ENCODE data around the gene BFAR. TPM values are rescaled to one million over a fixed set of nuclear protein-coding genes. Genes with fewer than 3 reads are reported as not detected.
A peak's percentile ranks its signal among the peaks of the same experiment; 100 is the strongest.
"Not testable (repeated sequence)": the region's sequence is repeated elsewhere in the genome, so short reads cannot be mapped to it uniquely, and the experiment has no call there.

The BFAR gene
- total RNA-seq, 4 donors from 2014 or later, result 56.4 to 104 (median 83.1) TPM

DNA sequence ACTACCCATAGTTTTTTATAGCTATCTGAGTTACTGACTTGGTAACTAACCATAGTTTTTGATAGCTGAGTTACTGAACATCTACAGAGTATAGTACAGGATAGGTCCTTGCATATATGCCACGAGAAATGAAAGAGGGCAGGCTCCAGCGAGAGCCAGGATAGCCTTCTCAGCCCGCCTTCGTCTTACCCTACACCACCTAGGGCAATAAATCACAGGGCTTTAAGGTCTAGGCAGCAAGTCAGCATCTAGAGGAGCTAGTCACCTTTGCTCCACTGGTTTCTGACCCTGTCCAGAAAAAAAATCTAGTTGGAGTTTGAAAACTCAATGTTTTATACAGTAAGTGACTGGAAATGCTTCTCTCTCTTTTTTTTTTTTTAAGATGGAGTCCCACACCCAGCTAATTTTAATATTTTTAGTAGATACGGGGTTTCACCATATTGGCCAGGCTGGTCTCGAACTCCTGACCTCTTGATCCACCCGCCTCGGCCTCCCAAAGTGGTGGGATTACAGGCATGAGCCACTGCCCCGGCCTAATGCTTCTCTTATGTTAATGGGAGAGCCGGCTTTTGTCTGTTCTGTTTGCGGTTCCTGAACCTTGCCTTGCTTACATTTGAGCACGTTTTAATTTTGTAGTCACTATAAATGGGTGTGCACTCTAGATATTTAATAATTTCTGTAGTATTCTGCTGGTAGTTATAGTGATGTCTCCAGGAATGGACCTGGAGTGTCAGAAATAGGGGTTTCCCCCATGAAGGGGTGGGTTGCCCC lies 2.8 kb downstream of the BFAR start:
- no peak for DNase-seq
- Histone ChIP-seq H3K27me3 (no peaks in the 10 kb centered on the region), H3K9me3 (no peaks in the 10 kb centered on the region), H3K4me3 (replicated peaks in 1 of 3) (no peak overlapping the region), H3K4me1 (peaks cover 10 to 42% of the 10 kb centered on the region in 2 donors), H3K27ac (no peak overlapping the region), H3K36me3 (peaks cover 0 to 3% of the 10 kb centered on the region in 2 donors)
- WGBS, 2 donors, result 82 to 85% methylated on average over 12 of the region's 12 CpGs
- intact Hi-C loops (cut with DNase I), result no loop called here
- no peak for TF ChIP-seq POLR2A (IDR thresholded peaks at IDR 0.05)
- TF ChIP-seq, protein P1, sequence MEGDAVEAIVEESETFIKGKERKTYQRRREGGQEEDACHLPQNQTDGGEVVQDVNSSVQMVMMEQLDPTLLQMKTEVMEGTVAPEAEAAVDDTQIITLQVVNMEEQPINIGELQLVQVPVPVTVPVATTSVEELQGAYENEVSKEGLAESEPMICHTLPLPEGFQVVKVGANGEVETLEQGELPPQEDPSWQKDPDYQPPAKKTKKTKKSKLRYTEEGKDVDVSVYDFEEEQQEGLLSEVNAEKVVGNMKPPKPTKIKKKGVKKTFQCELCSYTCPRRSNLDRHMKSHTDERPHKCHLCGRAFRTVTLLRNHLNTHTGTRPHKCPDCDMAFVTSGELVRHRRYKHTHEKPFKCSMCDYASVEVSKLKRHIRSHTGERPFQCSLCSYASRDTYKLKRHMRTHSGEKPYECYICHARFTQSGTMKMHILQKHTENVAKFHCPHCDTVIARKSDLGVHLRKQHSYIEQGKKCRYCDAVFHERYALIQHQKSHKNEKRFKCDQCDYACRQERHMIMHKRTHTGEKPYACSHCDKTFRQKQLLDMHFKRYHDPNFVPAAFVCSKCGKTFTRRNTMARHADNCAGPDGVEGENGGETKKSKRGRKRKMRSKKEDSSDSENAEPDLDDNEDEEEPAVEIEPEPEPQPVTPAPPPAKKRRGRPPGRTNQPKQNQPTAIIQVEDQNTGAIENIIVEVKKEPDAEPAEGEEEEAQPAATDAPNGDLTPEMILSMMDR (IDR thresholded peaks at IDR 0.05), result no peak

DNA sequence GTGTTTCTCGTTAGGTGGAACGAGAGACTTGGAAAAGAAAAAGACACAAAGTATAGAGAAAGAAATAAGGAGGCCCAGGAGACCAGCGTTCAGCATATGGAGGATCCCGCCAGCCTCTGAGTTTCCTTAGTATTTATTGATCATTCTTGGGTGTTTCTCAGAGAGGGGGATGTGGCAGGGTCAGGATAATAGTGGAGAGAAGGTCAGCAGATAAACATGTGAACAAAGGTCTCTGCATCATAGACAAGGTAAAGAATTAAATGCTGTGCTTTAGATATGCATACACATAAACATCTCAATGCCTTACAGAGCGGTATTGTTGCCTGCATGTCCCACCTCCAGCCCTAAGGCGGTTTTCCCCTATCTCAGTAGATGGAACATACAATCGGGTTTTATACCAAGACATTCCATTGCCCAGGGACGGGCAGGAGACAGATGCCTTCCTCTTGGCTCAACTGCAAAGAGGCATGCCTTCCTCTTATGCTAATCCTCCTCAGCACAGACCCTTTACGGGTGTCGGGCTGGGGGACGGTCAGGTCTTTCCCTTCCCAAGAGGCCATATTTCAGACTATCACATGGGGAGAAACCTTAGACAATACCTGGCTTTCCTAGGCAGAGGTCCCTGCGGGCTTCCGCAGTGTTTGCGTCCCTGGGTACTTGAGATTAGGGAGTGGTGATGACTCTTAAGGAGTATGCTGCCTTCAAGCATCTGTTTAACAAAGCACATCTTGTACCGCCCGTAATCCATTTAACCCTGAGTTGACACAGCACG lies 3.6 kb downstream of the BFAR start:
- H3K4me3 ChIP-seq (replicated peaks in 1 of 3); H3K9me3 ChIP-seq; H3K27me3 ChIP-seq; intact Hi-C loops (cut with DNase I); H3K36me3 ChIP-seq; H3K27ac ChIP-seq: not testable (repeated sequence)
- WGBS, 2 donors, result 47 to 56% methylated on average over 15 to 17 of the region's 17 CpGs
- peaks cover 10 to 40% of the 10 kb centered on the region in 2 donors for H3K4me1 ChIP-seq
- peak; percentile 47 to 48 for DNase-seq

DNA sequence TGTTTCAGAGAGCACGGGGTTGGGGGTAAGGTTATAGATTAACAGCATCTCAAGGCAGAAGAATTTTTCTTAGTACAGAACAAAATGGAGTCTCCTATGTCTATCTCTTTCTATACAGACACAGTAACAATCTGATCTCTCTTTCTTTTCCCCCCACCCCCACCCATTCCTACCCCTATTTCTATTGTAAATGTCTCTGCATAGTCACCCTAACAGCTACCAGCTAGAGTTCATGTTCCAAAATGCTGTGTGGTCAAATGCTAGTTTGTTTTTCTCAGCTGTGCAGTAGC lies 4.1 kb downstream of the BFAR start:
- H3K36me3 ChIP-seq; intact Hi-C loops (cut with DNase I); H3K9me3 ChIP-seq; H3K4me3 ChIP-seq (replicated peaks in 1 of 3); H3K27ac ChIP-seq; DNase-seq; H3K27me3 ChIP-seq: not testable (repeated sequence)
- WGBS, 2 donors, result 19 to 41% methylated on average over 1 of the region's 1 CpG
- peaks cover 10 to 35% of the 10 kb centered on the region in 2 donors for H3K4me1 ChIP-seq

DNA sequence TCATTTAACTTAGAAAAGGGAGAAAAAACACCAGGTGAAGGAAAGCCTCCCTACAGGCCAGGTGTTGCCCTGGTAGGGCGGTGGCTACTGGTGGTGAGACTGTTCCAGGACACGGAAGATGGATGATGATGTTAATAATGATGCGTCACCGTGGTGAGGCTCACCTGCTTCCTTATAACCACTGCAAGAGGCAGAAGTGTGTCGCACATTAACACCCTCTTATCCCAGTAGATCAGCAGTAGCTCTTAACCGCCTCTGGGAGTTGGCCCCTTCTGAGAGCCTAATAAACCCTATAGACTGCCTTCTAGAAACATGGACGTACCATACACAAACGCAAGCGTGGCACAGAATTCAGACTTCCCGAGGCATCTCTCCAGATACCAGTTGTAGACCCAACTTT lies 7.8 kb downstream of the BFAR start:
- H3K9me3 ChIP-seq, result no peaks in the 10 kb centered on the region

DNA sequence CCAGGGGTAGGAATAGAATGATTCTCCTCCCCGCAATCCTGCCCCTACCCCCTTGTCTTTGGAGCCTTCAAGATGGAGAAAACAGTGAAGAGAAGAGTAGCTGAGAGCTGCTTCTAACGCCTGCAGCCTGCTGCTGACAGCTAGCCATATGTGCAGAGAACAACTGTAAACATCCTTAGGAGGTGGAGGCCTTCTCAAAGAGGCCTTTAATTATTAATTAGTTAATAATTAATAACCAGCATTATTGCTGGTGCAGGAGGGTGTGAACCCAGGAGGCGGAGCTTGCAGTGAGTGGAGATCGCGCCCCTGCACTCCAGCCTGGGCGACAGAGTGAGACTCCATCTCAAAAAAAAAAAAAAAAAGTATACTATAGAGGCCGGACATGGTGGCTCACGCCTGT lies 8.5 kb downstream of the BFAR start:
- H3K9me3 ChIP-seq, result no peaks in the 10 kb centered on the region
- no peak for TF ChIP-seq POLR2A (IDR thresholded peaks at IDR 0.05)
- TF ChIP-seq, protein P1 (IDR thresholded peaks at IDR 0.05), result no peak
- DNase-seq, result no peak
- H3K27me3 ChIP-seq, result no peaks in the 10 kb centered on the region
- no peak overlapping the region for H3K4me3 ChIP-seq (replicated peaks in 1 of 3)
- H3K27ac ChIP-seq, result no peak overlapping the region
- intact Hi-C loops (cut with DNase I), result no loop called here
- peaks cover 17 to 24% of the 10 kb centered on the region in 2 donors for H3K36me3 ChIP-seq
- 95 to 98% methylated on average over 8 of the region's 8 CpGs for WGBS, 2 donors
- H3K4me1 ChIP-seq, result peaks cover 0 to 13% of the 10 kb centered on the region in 2 donors

More for the DNA sequence above, 7.8 kb downstream of the BFAR start:
- Histone ChIP-seq H3K4me3 (replicated peaks in 1 of 3) (no peak overlapping the region), H3K27ac (no peak overlapping the region), H3K4me1 (peaks cover 0 to 20% of the 10 kb centered on the region in 2 donors), H3K36me3 (peaks cover 14 to 17% of the 10 kb centered on the region in 2 donors), H3K27me3 (no peaks in the 10 kb centered on the region)
- WGBS, 2 donors, result 93 to 94% methylated on average over 10 of the region's 10 CpGs
- intact Hi-C loops (cut with DNase I), result no loop called here
- TF ChIP-seq POLR2A (IDR thresholded peaks at IDR 0.05), result no peak
- TF ChIP-seq, protein P1 (IDR thresholded peaks at IDR 0.05), result no peak
- DNase-seq, result no peak

DNA sequence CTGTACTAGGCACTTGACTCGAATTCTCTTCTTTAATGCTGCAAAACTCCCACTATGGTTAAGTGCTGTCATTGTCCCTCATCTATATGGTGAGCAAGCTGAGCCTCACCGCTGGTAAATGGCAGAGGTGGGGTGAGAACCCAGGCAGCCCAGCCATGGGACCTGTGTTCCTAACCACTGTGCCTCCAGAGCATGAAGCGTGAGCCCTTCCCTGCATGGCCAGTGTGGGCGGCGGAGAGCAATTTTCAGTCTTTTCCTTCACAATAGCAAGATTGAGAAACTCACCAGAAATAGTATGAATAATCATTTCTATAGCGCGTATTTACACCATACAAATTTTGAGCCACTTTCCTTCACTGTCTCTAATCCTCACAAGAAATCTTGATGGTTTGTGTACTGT lies 9.2 kb downstream of the BFAR start:
- Histone ChIP-seq H3K4me1 (peaks cover 0 to 6% of the 10 kb centered on the region in 2 donors), H3K9me3 (no peaks in the 10 kb centered on the region), H3K4me3 (replicated peaks in 1 of 3) (no peak overlapping the region), H3K36me3 (peaks cover 18 to 26% of the 10 kb centered on the region in 2 donors), H3K27ac (no peak overlapping the region), H3K27me3 (no peaks in the 10 kb centered on the region)
- no peak for TF ChIP-seq POLR2A (IDR thresholded peaks at IDR 0.05)
- TF ChIP-seq, protein P1 (IDR thresholded peaks at IDR 0.05), result no peak
- WGBS, 2 donors, result 94 to 97% methylated on average over 7 of the region's 7 CpGs
- DNase-seq, result no peak
- intact Hi-C loops (cut with DNase I), result no loop called here

Data from thyroid gland (tissue), 4 donors.